Caki2 (cell line): Measurements from ENCODE around the gene RBCK1. TPM values are rescaled to one million over a fixed set of nuclear protein-coding genes. Genes with fewer than 3 reads are reported as not detected.
"Not testable (repeated sequence)": the region's sequence is repeated elsewhere in the genome, so short reads cannot be mapped to it uniquely, and the experiment has no call there.

ENCODE experiments used
- DNase-seq: peaks from one replicate; pipeline ENCODE4 v3.0.0-alpha.2; 2015; ENCODE audit warnings: low read depth
- in situ Hi-C: cut with HindIII; loops from 2 replicates; pipeline ENCODE4 v1.10.0; 2016; ENCODE audit warnings: low sequenced_read_pairs, low pct_unique_long_range_greater_than_20kb, mixed read lengths
- total RNA-seq: library from RNA; depleted of rRNA; stranded (reverse); fragments of >200 nt; shearing (Covaris generic); gene quantifications from 2 replicates; pipeline ENCODE4 v1.2.3, GENCODE V29; 2014; ENCODE audit warnings: low replicate concordance

Gene RBCK1
- total RNA-seq, 1 experiment from 2014 or later: 298 TPM

DNA sequence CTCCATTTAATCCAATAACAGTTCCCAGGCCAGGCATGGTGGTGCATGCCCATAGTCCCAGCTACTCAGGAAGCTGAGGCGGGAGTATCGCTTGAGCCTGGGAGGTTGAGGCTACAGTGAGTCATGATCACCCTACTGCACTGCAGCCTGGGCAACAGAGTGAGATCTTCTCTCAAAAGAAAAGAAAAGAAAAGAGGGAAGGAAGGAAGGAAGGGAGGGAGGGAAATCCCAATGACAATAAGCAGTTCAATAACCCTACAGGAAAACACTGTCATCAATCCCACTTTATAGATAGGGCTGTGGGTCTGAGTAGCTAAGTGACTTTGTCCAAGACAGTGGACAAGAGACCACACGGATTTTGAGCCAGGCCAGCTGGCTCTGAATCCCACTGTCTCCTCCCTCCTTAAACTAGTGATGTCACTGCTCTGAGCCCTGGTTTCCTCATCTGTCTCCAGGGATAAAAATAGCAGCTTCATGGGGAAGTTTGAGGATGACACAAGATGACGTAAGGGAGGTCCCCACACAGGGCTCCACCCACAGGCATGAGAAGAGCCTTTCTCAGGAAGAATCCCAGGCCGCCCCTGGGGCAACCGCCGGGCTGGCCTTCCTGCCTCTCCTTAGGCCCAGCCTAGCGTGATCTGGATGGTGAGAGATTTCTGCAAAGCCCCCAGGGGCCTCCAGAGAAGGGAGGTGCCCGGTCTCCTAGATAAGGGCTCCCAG, 34.8 kb upstream of the RBCK1 start:
- DNase-seq: peak; percentile 72
- in situ Hi-C loops: no loop called here

DNA sequence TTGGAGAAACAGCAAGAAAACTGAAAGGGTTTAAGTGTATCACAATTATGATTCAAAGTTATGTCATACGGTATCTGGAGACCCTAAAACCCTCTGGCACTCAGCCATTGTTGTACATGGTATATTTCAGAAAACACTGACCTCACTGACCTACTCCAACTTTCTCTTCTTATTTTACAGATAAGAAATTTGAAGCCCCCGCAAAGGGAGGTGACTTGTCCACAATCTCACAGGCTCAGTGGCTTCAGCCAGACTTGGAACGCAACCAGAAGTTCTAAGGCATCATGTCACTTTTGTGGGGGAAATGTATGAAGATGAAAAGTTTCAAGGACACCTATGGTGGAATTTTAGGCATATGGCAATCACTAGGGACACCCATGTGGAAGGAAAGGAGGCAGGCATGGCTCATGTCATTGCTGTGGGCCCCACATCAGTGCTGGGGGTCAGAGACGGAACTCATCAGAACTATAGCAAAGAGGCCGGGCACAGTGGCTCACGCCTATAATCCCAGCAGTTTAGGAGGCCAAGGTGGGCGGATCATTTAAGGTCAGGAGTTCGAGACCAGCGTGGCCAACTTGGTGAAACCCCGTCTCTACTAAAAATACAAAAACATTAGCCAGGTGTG, 32.7 kb upstream of the RBCK1 start:
- DNase-seq: no peak
- in situ Hi-C loops: no loop called here

DNA sequence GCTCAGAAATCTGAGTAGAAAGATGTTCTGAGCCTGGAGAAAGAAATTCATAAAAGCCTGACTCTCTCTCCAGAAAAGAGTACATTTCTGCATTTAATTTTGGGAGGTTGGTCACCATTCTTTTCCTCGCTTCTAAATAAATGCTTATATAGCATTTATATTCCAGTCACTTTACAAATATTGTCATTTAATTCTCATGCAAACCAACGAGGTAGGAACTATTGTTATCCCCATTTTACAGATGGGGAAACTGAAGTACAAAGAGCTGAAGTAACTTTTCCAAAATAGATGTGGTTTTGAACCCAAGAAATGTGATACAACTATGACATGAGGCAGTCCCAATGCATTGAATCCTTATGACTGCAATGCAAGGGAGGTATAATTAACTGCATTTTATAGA, 32.0 kb upstream of the RBCK1 start:
- no peak for DNase-seq
- in situ Hi-C loops: no loop called here

DNA sequence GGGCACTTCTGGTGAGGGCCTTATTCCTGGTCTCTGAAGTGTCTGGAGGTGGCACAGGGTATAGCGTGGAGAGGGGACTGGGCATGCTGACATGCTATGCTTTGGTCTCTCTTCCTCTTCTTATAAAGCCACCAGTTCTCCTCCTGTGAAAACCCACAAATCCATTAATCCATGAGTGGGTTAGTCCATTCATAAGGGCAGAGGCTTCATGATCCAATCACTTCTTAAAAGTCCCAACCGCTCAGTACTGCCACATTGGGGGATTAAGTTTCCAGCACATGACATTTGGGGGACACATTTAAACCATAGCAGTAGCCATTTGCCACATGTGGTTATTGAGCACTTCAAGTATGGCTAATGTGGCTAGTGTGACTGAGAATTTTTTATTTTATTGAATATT, 31.3 kb upstream of the RBCK1 start:
- in situ Hi-C loops: no loop called here
- DNase-seq: no peak

DNA sequence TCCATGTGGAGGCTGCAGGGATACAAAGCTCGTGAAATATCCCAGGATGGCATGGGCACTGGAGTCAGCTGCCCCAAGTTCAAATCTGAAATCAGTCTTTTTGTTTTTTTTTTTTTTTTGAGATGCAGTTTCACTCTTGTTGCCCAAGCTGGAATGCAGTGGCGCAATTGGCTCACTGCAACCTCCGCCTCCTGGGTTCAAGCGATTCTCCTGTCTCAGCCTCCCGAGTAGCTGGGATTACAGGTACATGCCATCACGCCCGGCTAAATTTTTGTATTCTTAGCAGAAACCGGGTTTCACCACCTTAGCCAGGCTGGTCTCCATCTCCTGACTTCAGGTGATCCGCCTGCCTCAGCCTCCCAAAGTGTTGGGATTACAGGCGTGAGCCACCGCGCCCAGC, 30.5 kb upstream of the RBCK1 start:
- DNase-seq, in situ Hi-C loops: not testable (repeated sequence)

DNA sequence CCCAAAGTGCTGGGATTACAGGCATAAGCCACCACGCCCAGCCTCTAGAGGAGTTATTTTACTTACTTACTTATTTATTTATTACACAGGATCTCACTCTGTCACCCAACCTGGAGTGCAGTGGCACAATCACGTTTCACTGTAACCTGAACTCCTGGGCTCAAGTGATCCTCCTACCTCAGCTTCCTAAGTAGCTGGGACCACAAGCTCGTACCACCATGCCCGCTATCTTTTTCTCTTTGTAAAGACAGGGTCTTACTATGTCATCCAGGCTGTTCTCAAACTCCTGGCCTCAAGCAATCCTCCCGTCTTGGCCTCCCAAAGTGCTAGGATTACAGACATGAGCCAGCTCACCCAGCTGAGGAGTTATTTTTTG, 29.1 kb upstream of the RBCK1 start:
- DNase-seq: no peak
- in situ Hi-C loops: no loop called here

DNA sequence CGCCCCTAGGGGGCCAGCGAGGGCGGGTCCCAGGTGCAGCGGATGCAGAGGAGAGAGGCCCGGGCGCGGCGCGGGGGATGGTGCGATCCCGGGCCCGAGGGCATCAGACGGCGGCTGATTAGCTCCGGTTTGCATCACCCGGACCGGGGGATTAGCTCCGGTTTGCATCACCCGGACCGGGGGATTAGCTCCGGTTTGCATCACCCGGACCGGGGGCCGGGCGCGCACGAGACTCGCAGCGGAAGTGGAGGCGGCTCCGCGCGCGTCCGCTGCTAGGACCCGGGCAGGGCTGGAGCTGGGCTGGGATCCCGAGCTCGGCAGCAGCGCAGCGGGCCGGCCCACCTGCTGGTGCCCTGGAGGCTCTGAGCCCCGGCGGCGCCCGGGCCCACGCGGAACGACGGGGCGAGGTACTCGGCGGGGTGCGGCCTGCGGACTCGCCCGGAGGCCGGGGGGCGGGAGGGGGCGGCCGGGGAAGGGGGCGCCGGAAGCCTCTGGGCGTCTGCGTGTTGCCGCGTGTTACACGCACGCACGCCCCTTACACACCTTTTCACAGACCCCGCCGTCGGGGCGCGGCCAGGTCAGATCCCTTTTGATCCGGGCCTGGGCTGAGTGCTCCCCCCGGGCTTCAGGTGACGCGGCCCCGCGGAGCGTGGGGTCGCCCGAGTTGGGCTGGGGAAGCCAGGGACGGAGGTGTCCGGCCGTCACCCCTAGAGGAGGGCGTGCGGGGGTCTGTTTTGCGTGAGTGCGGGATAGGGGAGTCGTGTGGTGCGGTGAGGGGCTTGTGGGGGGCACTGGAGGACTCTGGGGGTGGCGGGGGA, 27.1 kb upstream of the RBCK1 start:
- in situ Hi-C loops: no loop called here
- DNase-seq: peak; percentile 92

DNA sequence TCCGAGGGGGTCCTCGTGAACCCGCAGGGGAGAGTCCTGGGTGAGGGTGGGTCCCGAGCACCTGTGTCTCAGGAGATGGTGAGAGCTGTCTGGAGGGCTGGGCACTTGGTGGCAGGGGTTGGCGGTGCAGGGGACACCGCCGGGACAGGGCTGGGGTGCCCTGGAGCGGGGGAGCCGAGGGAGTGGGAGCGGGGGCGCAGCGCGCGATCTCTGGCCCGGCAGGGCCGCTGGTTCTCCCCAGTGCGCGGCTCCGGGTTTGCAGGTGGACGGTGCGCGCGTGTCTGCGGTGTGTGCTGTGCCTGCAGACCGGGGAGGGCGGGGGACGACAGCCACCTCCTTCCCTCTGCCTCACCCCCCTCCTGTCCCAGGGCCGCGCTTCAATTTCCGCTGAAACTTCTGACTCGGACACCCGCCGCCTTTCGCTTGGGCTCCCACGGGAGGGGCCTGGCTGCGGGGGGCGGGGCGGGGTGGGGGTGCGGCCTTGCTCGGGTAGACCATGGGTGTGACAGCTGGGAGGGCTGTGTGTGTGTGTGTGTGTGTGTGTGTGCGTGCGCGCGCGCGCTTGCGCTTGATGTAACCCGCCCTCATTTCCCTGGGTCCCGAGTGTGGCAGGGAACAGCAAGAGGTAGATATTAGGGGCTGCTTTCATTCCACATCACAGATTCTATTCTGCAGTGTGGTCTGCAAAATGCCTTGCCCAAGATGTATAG, 26.4 kb upstream of the RBCK1 start:
- in situ Hi-C loops: no loop called here
- peak; percentile 90 for DNase-seq

DNA sequence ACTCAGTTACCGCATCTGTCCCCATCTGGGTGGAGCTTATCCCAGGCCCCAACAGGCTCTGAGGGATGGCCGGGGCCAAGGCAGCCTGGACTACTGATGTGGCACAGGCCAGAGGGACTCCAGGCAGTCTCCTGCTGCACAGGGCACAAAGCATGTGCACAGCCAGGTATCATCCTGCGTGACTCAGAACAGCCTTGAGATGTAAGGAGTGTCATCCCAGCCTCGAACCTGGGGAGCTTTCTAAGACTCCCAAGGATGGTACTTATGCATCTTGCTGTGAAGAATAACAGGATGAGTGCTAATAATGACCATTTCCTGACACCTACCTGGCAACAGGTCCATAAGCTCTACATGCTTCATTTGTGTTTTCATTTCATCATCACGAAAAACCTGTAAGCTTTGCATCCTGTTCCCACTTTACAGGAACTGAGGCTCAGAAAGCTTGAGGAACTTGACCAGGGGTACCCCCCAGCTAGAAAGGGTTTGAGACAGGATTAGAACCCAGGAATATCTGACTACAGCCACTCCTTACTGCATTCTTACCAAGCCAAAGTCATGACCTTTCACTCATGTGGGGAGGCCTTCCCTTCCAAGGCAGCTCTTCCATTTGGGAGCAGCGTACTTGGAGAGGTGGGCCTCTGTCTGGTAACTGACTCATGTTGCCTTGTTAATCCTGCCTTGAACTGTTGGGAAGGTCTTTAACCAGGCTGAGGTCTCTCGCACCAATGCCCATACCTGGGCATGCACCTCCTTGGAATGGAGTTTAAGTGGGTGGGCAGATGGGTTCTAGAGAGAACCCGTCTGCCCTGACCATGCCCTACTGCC, 25.6 kb upstream of the RBCK1 start:
- in situ Hi-C loops: no loop called here
- no peak for DNase-seq

DNA sequence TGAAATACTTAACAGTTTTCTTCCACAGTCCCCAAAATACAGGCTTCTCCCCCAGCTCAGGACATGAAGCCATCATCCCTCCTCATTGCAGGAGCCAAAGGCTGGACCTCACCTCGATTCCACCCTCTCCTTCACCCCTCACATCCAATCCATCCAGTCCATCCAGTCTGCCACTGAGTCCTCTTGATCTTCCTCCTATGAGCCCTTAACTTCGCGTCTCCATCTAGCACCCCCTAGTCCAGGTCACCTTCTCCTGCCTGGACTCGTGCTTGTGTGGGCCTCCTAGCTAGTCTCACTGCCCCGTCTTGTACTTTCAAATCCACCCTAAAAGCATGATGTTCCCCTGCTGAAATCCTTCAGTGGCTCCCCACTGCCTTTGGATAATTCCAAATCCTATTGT, 24.2 kb upstream of the RBCK1 start:
- DNase-seq: no peak
- in situ Hi-C loops: no loop called here

DNA sequence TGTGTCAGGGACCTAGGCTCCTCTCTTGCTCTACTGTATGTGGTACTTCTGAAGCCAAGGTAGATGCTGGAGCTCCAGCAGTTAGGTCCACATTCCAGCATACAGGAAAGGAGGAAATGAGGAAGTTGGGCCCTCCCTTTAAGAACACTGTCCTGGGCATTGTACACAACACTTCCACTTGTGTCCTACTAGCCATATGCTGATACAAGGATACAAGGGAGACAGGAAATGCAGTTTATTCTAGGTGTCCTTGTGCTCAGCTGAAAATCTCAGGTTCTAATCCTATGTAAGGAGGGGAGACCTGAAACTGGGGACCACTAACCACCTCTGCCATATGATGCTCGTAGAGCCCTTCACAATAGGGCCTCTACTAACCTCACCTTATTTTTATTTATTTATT, 23.4 kb upstream of the RBCK1 start:
- in situ Hi-C loops: no loop called here
- DNase-seq: no peak

DNA sequence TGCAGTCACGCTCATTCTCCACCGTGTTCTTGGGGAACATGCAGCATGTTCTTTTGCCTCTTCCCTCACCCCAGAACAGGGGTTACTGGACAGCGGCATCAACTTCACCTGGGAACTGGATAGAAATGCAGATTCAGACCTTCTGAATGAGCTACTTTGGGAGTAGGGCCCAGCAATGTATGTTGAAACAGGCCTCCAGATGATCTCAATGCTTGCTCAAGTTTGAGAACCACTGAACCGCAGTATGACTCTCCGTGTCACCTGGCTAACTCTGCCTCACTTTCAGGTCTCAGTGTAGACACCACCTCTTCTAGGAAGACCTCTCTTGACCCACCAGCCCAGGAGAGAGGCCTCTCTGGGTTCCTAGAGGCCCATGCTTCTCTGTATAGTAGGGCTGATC, 22.7 kb upstream of the RBCK1 start:
- in situ Hi-C loops: no loop called here
- DNase-seq: peak; percentile 45

DNA sequence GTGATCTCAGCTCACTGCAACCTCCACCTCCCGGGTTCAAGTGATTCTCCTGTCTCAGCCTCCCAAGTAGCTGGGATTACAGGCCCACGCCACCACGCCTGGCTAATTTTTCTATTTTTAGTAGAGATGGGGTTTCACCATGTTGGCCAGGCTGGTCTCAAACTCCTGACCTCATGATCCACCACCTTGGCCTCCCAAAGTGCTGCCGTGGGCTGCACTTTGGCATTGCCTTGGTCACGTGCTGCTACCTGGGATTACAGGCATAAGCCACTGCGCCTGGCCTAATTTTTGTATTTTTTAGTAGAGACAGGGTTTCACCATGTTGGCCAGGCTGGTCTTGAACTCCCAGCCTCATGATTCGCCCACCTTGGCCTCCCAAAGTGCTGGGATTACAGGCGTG, 21.5 kb upstream of the RBCK1 start:
- DNase-seq, in situ Hi-C loops: not testable (repeated sequence)

DNA sequence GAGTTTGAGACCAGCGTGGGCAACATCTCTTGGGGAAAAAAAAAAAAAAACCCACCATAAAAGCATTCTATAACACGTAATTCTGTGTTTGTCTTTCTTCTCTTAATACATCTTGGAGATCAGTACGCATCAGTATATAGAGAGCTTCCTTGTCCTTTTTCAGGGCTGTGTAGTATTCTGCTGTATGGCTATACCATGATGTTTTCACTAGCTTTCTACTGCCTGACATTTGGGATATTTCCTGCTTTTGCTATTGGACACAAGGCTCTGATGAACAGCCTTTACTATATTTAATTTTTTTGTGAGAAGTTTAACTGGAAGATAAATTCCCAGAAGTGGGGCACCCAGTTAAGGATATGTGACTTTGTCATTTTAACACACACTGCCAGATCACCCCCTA, 20.6 kb upstream of the RBCK1 start:
- no peak for DNase-seq
- in situ Hi-C loops: no loop called here

DNA sequence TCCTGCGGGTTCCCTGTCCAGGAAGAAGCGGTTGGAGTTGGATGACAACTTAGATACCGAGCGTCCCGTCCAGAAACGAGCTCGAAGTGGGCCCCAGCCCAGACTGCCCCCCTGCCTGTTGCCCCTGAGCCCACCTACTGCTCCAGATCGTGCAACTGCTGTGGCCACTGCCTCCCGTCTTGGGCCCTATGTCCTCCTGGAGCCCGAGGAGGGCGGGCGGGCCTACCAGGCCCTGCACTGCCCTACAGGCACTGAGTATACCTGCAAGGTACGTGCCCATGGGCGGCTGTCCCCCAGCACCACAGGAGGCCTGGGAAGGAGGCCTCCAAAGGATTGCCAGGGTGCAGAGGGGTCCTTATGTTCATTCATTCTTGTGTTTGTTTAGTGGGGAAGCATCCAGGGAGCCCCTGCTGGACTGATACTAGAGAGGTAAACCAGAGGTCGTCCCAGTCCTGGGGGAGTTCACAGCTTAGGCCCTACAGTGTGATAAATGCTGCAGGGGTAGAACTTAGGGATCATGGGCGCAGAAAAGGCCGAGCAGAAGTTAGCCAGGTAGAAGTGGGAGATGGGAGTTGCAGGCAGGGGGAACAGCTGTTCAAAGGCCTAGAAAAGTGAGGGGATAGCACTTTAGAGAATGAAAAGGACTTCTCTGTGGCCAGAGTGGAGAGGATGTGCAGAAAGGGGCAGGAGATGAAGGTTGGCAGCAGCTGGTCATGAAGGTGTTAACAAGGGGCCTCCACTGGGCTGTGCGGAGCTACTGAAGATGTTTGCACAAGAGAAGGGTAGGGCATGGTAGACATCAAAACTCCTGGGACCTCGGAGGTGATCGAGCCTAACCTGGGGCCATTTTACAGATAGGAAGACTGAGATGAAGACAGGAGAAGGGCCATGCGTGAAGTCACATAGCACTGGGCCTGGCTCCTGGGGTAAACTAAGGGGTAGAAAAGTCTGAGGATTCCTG, 19.8 kb upstream of the RBCK1 start:
- in situ Hi-C loops: no loop called here
- no peak for DNase-seq

DNA sequence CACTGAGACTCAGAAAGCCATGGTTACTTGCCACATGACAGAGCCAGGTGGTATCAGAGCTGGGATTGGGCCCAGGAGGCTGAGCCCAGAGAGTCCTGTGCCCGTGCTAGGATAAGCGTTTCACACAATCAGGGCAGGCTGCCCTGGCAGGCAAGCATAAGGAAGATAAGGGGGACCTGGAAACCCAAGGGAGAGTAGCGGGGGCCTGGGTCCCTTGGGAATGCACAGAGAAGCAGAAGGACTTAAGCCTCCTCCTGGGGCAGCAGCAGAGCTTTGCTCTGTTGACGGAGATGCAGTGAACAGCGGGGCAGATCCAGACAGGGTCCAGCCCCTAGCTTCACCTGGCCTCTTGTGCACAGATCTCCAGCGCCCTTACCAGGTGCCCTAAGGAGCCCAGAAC, 18.9 kb upstream of the RBCK1 start:
- in situ Hi-C loops: no loop called here
- no peak for DNase-seq

DNA sequence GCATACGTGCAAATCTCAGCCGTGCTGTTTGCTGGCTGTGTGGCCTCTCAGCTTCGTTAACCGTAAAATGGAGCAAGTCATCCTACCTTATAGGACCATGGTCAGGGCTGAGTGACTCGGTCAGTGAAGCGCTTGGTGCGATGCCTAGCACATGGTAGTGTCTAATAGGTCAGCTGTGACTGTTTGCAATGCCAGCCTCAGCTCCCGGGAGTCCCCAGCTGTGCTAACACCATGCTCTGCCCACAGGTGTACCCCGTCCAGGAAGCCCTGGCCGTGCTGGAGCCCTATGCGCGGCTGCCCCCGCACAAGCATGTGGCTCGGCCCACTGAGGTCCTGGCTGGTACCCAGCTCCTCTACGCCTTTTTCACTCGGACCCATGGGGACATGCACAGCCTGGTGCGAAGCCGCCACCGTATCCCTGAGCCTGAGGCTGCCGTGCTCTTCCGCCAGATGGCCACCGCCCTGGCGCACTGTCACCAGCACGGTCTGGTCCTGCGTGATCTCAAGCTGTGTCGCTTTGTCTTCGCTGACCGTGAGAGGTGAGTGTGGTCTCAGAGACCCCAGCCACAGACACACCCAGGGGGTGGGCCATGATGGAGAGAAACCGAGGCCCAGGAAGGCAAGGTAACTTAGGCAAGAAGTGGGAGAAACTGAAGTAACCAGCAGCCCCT, 16.9 kb upstream of the RBCK1 start:
- DNase-seq: peak; percentile 99
- in situ Hi-C loops: no loop called here
